HCT116 (cell line): ENCODE data around the gene MPHOSPH8. TPM values are rescaled to one million over a fixed set of nuclear protein-coding genes. Genes with fewer than 3 reads are reported as not detected.
A peak's percentile ranks its signal among the peaks of the same experiment; 100 is the strongest.

Source experiments
- ATAC-seq: fragments of 200-7000 bp; cut with Tn5 transposase; 2 replicates; pipeline ENCODE4 v1.9.1; 2020; ENCODE audit warnings: mild to moderate bottlenecking, moderate library complexity
- BruUV-seq: library from RNA; stranded (reverse); fragments of 400-500 nt; replicated peaks from 2 replicates; lab custom pipeline; 2021; lab: Mats Ljungman, UMichigan
- CTCF ChIA-PET: fragments of 300-600 bp; sonication (Branson Sonifier 250); formaldehyde crosslinking; loops from one replicate; lab custom pipeline; 2021; ENCODE audit warnings: antibody characterized with exemption; lab: Charles Lee
- POLR2A ChIA-PET: fragments of 300-600, 350-600 bp; sonication (Branson Sonifier 250); formaldehyde crosslinking; loops from one replicate; lab custom pipeline; 2021; ENCODE audit warnings: antibody characterized with exemption; lab: Charles Lee
- RAD21 ChIA-PET, 2 experiments: fragments of 300-600 bp; sonication (Branson Sonifier 250); formaldehyde crosslinking; loops; one replicate each; lab custom pipeline; 2023; ENCODE audit warnings: low total read pairs in 2 of 2; ENCODE audit not compliant: uncharacterized antibody in 2 of 2, unreplicated experiment in 2 of 2, low non-redundant PET in 1 of 2; lab: Charles Lee
- DNase-seq: peaks from one replicate; pipeline ENCODE4 v3.0.0-alpha.2; 2010; ENCODE audit warnings: low read depth, low spot score
- H2AFZ ChIP-seq: fragments of 200-600 bp; shearing (Covaris generic), sonication (generic); 2 replicates; pipeline ENCODE4 v1.6.1; 2017; ENCODE audit warnings: low read depth, mixed run types, mixed read lengths, antibody characterized with exemption, low read length; ENCODE audit not compliant: poor library complexity, severe bottlenecking
- H3K27ac ChIP-seq: 2 replicates; pipeline ENCODE4 v1.5.1; 2012; ENCODE audit warnings: low read depth, low read length
- H3K27me3 ChIP-seq: fragments of 200-600 bp; sonication (generic); 2 replicates; pipeline ENCODE4 v1.6.1; 2016; ENCODE audit warnings: mixed run types, low read length, mixed read lengths; ENCODE audit not compliant: insufficient read depth
- H3K36me3 ChIP-seq, 2 experiments: fragments of 200-500 bp in 1 of 2; fragments of 200-600 bp in 1 of 2; sonication (Bioruptor generic) in 1 of 2; sonication (generic) in 1 of 2; 2 replicates each; pipeline versions ENCODE4 v1.5.1 to v1.6.1; 2014 to 2016; ENCODE audit warnings: low read length in 2 of 2, inconsistent platforms in 1 of 2, mixed read lengths in 1 of 2, mixed run types in 1 of 2; ENCODE audit not compliant: insufficient read depth in 2 of 2, control insufficient read depth in 1 of 2
- H3K4me1 ChIP-seq, 2 experiments: fragments of 200-600 bp in 1 of 2; sonication (generic) in 1 of 2; 2 replicates each; pipeline versions ENCODE4 v1.5.1 to v1.6.1; 2012 to 2017; ENCODE audit warnings: low read length in 2 of 2, inconsistent platforms in 1 of 2, mild to moderate bottlenecking in 1 of 2, mixed read lengths in 1 of 2, mixed run types in 1 of 2, moderate library complexity in 1 of 2; ENCODE audit not compliant: insufficient read depth in 2 of 2, control insufficient read depth in 1 of 2
- H3K4me2 ChIP-seq: fragments of 200-600 bp; sonication (generic); 2 replicates; pipeline ENCODE4 v1.6.1; 2017; ENCODE audit warnings: mixed run types, low read length, mixed read lengths
- H3K4me3 ChIP-seq, 2 experiments: fragments of 200-600 bp in 1 of 2; sonication (generic) in 1 of 2; replicated peaks in 1 of 2; 2 replicates each; pipeline ENCODE4 v1.5.1; 2011 to 2016; ENCODE audit warnings: low read length in 2 of 2, control low read depth in 1 of 2, low read depth in 1 of 2, mild to moderate bottlenecking in 1 of 2, mixed read lengths in 1 of 2, mixed run types in 1 of 2
- H3K79me2 ChIP-seq: fragments of 200-600 bp; sonication (generic); 2 replicates; pipeline ENCODE4 v1.6.1; 2017; ENCODE audit warnings: mild to moderate bottlenecking, mixed run types, low read length, moderate library complexity, mixed read lengths; ENCODE audit not compliant: insufficient read depth
- H3K9ac ChIP-seq: fragments of 200-600 bp; sonication (generic); 2 replicates; pipeline ENCODE4 v1.6.1; 2016; ENCODE audit warnings: low read length, mixed read lengths
- H3K9me2 ChIP-seq: fragments of 200-600 bp; sonication (generic), shearing (Covaris generic); 2 replicates; pipeline ENCODE4 v1.6.1; 2017; ENCODE audit warnings: mixed run types, mild to moderate bottlenecking, moderate library complexity; ENCODE audit not compliant: insufficient read depth
- H3K9me3 ChIP-seq, 2 experiments: fragments of 200-500 bp in 1 of 2; fragments of 200-600 bp in 1 of 2; sonication (Bioruptor generic) in 1 of 2; sonication (generic) in 1 of 2; 2 replicates each; pipeline ENCODE4 v1.6.1; 2014 to 2017; ENCODE audit warnings: low read length in 2 of 2, mixed read lengths in 2 of 2, inconsistent platforms in 1 of 2, low read depth in 1 of 2, mild to moderate bottlenecking in 1 of 2, mixed run types in 1 of 2, moderate library complexity in 1 of 2; ENCODE audit not compliant: control insufficient read depth in 1 of 2, insufficient read depth in 1 of 2
- H4K20me1 ChIP-seq: fragments of 200-600 bp; sonication (generic), shearing (Covaris generic); 2 replicates; pipeline ENCODE4 v1.6.1; 2017; ENCODE audit warnings: mixed run types, mild to moderate bottlenecking, moderate library complexity; ENCODE audit not compliant: insufficient read depth
- CEBPB ChIP-seq: IDR thresholded peaks from 2 replicates; pipeline ENCODE4 v1.6.1; 2012; ENCODE audit warnings: low read depth
- EGR1 ChIP-seq: IDR thresholded peaks from 2 replicates; pipeline ENCODE4 v1.6.1; 2012; ENCODE audit warnings: low read depth
- EZH2 ChIP-seq: fragments of 200-600 bp; sonication (generic); IDR thresholded peaks from 2 replicates; pipeline ENCODE4 v1.6.1; 2017; ENCODE audit warnings: antibody characterized with exemption, mixed run types
- EZH2phosphoT487 ChIP-seq: fragments of 200-600 bp; IDR thresholded peaks from 2 replicates; pipeline ENCODE4 v1.6.1; 2018; ENCODE audit warnings: antibody characterized with exemption, borderline replicate concordance
- JUND ChIP-seq: IDR thresholded peaks from 2 replicates; pipeline ENCODE4 v1.6.1; 2012
- POLR2A ChIP-seq: IDR thresholded peaks from 2 replicates; pipeline ENCODE4 v1.7.0; 2011; ENCODE audit warnings: borderline replicate concordance; ENCODE audit not compliant: insufficient read depth, insufficient read length; ENCODE audit errors: extremely low read depth
- POLR2AphosphoS5 ChIP-seq: IDR thresholded peaks from 2 replicates; pipeline ENCODE4 v1.6.1; 2011; ENCODE audit warnings: mild to moderate bottlenecking, low read depth, low read length, moderate library complexity
- SRF ChIP-seq: IDR thresholded peaks from 2 replicates; pipeline ENCODE4 v1.6.1; 2012; ENCODE audit warnings: low read depth
- TCF7L2 ChIP-seq: IDR thresholded peaks from 2 replicates; pipeline ENCODE4 v1.7.0; 2011; ENCODE audit warnings: borderline replicate concordance, inconsistent platforms; ENCODE audit not compliant: insufficient read depth, insufficient read length; ENCODE audit errors: extremely low read depth
- YY1 ChIP-seq: IDR thresholded peaks from 2 replicates; pipeline ENCODE4 v1.6.1; 2011; ENCODE audit warnings: low read length, low read depth, moderate library complexity, mild to moderate bottlenecking; ENCODE audit not compliant: insufficient replicate concordance; ENCODE audit errors: extremely low read depth
- ZFX ChIP-seq: fragments of 450-650 bp; IDR thresholded peaks from 2 replicates; pipeline ENCODE4 v1.6.1; 2017
- ZNF274 ChIP-seq: fragments of 200-500 bp; sonication (Bioruptor generic); IDR thresholded peaks from 2 replicates; pipeline ENCODE4 v1.6.1; 2014; ENCODE audit warnings: mild to moderate bottlenecking, low read depth, low read length, inconsistent platforms
- intact Hi-C: fragments of 100-400 bp; cut with micrococcal nuclease; formaldehyde crosslinking; loops from 2 replicates; pipeline ENCODE4 v1.10.0; 2022
- total RNA-seq: library from RNA; stranded (reverse); gene quantifications from one replicate; pipeline ENCODE4 v1.2.1, GENCODE V29; 2021; ENCODE audit not compliant: unreplicated experiment
- TF ChIP-seq, protein P1 (sequence below): IDR thresholded peaks from 2 replicates; pipeline ENCODE4 v1.6.1; 2011; ENCODE audit warnings: mild to moderate bottlenecking, low read length, moderate library complexity; ENCODE audit not compliant: insufficient replicate concordance; ENCODE audit errors: extremely low read depth
- TF ChIP-seq, protein P2 (sequence below), 3 experiments: fragments of 200-600 bp in 1 of 3; sonication (generic) in 1 of 3; IDR thresholded peaks in 2 of 3; conservative IDR thresholded peaks in 1 of 3; 2 replicates each; pipeline ENCODE4 v1.5.1; 2012 to 2017; ENCODE audit warnings: low read depth in 2 of 3, low read length in 2 of 3, antibody characterized with exemption in 1 of 3, borderline replicate concordance in 1 of 3, control low read depth in 1 of 3, mild to moderate bottlenecking in 1 of 3, mixed read lengths in 1 of 3, mixed run types in 1 of 3, moderate library complexity in 1 of 3; ENCODE audit not compliant: insufficient read depth in 1 of 3
- TF ChIP-seq, protein P3 (sequence below): IDR thresholded peaks from 2 replicates; pipeline ENCODE4 v1.6.1; 2012
- TF ChIP-seq, protein P4 (sequence below): IDR thresholded peaks from 2 replicates; pipeline ENCODE4 v1.6.1; 2012; ENCODE audit warnings: low read depth

Gene MPHOSPH8
- total RNA-seq, 1 experiment from 2014 or later = 21.5 TPM

DNA sequence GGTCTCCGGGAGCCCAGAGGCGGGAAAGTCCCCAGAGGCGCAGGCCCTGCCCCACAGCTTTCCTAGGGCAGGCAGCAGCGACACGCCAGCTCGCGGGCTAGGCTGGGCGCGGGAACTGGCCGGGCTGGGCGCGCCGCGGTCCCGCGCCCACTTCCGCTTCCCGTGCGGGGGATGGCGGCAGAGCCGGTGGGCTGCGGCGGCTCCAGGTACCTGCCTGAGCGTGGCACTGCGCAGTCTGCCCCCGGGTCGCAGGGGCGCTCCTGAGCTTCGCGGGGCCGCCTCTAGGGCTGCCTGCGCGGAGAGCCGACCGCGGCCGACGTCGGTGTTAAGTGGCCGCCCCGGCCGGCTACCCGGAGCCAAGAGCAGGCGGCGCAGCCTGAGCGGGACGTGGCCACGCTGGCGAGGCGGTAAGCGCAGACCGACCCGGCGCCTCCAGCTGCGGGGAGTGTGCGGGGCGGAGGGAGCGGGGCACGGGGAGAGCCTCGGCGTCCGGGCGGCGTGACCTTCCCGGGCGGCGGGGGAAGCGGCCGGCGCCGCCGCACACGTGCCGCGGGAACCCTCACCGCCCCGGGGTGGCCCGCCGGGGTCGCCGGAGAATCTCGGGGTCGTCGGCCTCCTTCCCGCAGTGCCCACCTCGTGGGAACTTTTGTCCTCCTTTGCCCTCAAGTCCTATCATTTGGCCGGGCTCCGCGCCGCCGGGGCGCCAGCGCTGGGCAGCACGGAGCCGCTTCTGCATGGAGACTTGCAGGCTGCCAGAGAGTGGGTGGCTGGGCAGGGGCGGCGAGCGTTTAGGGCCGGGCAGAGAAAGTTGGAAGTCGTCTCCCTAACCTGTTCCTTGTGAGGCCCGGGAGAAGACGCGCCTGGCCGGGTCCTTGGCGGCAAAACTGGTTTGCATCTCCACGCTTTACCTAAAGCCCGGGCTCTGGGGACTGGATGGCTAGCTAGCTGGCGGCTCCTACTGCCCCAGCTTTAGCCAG, 31.4 kb upstream of the MPHOSPH8 start:
- Histone ChIP-seq H3K27ac (peak overlapping the region; percentile 84), H3K36me3 (no peaks in the 10 kb centered on the region)
- TF ChIP-seq EZH2phosphoT487 = no peak
- TF ChIP-seq POLR2AphosphoS5 = peak; percentile 46; the same call in 1 of the 2 replicates
- no peak for TF ChIP-seq YY1
- TF ChIP-seq EZH2 = no peak
- TF ChIP-seq, protein P1, sequence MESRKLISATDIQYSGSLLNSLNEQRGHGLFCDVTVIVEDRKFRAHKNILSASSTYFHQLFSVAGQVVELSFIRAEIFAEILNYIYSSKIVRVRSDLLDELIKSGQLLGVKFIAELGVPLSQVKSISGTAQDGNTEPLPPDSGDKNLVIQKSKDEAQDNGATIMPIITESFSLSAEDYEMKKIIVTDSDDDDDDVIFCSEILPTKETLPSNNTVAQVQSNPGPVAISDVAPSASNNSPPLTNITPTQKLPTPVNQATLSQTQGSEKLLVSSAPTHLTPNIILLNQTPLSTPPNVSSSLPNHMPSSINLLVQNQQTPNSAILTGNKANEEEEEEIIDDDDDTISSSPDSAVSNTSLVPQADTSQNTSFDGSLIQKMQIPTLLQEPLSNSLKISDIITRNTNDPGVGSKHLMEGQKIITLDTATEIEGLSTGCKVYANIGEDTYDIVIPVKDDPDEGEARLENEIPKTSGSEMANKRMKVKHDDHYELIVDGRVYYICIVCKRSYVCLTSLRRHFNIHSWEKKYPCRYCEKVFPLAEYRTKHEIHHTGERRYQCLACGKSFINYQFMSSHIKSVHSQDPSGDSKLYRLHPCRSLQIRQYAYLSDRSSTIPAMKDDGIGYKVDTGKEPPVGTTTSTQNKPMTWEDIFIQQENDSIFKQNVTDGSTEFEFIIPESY = no peak
- 0 out of 2 replicates have a peak, but pooled peaks have one; percentile 33 for TF ChIP-seq EGR1
- TF ChIP-seq, protein P2, sequence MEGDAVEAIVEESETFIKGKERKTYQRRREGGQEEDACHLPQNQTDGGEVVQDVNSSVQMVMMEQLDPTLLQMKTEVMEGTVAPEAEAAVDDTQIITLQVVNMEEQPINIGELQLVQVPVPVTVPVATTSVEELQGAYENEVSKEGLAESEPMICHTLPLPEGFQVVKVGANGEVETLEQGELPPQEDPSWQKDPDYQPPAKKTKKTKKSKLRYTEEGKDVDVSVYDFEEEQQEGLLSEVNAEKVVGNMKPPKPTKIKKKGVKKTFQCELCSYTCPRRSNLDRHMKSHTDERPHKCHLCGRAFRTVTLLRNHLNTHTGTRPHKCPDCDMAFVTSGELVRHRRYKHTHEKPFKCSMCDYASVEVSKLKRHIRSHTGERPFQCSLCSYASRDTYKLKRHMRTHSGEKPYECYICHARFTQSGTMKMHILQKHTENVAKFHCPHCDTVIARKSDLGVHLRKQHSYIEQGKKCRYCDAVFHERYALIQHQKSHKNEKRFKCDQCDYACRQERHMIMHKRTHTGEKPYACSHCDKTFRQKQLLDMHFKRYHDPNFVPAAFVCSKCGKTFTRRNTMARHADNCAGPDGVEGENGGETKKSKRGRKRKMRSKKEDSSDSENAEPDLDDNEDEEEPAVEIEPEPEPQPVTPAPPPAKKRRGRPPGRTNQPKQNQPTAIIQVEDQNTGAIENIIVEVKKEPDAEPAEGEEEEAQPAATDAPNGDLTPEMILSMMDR (IDR thresholded peaks at IDR 0.05 in 2 of 3, conservative IDR thresholded peaks at IDR 0.05 in 1 of 3; ENCODE audit: borderline replicate concordance in 1 of 3, insufficient read depth in 1 of 3, low read depth in 2 of 3, low read length in 2 of 3) = peak in 2 of 3 experiments; percentile 20 to 35; a peak in 3 of 6 replicates
- TF ChIP-seq POLR2A = peak; percentile 39
- TF ChIP-seq, protein P3, sequence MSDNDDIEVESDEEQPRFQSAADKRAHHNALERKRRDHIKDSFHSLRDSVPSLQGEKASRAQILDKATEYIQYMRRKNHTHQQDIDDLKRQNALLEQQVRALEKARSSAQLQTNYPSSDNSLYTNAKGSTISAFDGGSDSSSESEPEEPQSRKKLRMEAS = peak; percentile 19; the same call in 1 of the 2 replicates
- no peak for TF ChIP-seq ZNF274
- TF ChIP-seq TCF7L2 = no peak
- TF ChIP-seq, protein P4, sequence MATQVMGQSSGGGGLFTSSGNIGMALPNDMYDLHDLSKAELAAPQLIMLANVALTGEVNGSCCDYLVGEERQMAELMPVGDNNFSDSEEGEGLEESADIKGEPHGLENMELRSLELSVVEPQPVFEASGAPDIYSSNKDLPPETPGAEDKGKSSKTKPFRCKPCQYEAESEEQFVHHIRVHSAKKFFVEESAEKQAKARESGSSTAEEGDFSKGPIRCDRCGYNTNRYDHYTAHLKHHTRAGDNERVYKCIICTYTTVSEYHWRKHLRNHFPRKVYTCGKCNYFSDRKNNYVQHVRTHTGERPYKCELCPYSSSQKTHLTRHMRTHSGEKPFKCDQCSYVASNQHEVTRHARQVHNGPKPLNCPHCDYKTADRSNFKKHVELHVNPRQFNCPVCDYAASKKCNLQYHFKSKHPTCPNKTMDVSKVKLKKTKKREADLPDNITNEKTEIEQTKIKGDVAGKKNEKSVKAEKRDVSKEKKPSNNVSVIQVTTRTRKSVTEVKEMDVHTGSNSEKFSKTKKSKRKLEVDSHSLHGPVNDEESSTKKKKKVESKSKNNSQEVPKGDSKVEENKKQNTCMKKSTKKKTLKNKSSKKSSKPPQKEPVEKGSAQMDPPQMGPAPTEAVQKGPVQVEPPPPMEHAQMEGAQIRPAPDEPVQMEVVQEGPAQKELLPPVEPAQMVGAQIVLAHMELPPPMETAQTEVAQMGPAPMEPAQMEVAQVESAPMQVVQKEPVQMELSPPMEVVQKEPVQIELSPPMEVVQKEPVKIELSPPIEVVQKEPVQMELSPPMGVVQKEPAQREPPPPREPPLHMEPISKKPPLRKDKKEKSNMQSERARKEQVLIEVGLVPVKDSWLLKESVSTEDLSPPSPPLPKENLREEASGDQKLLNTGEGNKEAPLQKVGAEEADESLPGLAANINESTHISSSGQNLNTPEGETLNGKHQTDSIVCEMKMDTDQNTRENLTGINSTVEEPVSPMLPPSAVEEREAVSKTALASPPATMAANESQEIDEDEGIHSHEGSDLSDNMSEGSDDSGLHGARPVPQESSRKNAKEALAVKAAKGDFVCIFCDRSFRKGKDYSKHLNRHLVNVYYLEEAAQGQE = no peak
- TF ChIP-seq JUND = no peak
- TF ChIP-seq CEBPB = no peak
- no peak for TF ChIP-seq SRF
- peak; percentile 82 for TF ChIP-seq ZFX
- TF ChIP-seq, all 23 proteins: peak for 6
- ChIA-PET RAD21 (interaction anchor here in 1 of 2 experiments (0.6 kb wide), 1 partner anchor 216 kb away, joined by 4 read pairs; no protein-coding TSS in a partner anchor), POLR2A (interaction anchor here (0.6 to 1.3 kb wide), 3 partner anchors 9 to 110 kb away, joined by 3 to 4 read pairs (median 3); partner anchors contain the start of gene MPHOSPH8), CTCF (interaction anchor here (1.2 kb wide), 2 partner anchors 15 to 216 kb away, joined by 3 to 6 read pairs; no protein-coding TSS in a partner anchor)
- H3K79me2 ChIP-seq = peaks cover 56% of the 10 kb centered on the region
- peak overlapping the region; percentile 54 to 76 for H3K4me3 ChIP-seq
- H3K9me3 ChIP-seq = no peaks in the 10 kb centered on the region
- BruUV-seq = no TSS peak
- H2AFZ ChIP-seq = no peak overlapping the region
- peaks cover 32 to 59% of the 10 kb centered on the region in 2 experiments for H3K4me1 ChIP-seq
- no peaks in the 10 kb centered on the region for H3K9me2 ChIP-seq
- ATAC-seq = peak; percentile 79
- no peaks in the 10 kb centered on the region for H3K27me3 ChIP-seq
- H3K4me2 ChIP-seq = peak overlapping the region; percentile 76
- H4K20me1 ChIP-seq = peaks cover 3% of the 10 kb centered on the region; the same call in 1 of the 2 replicates
- intact Hi-C loops = no loop called here
- no peak for DNase-seq
- H3K9ac ChIP-seq = peak overlapping the region; percentile 87
